K562 (cell line): Measurements from ENCODE around the gene GAA. TPM values are rescaled to one million over a fixed set of nuclear protein-coding genes. Genes with fewer than 3 reads are reported as not detected.

Experiments
- ATAC-seq: fragments of 200-7000 bp; cut with Tn5 transposase; 3 replicates; pipeline ENCODE4 v1.9.1; 2020; ENCODE audit warnings: moderate library complexity
- BruUV-seq: library from RNA; stranded (reverse); fragments of 400-500 nt; replicated peaks from 2 replicates; lab custom pipeline; 2021; lab: Mats Ljungman, UMichigan
- CTCF ChIA-PET: fragments of 300-600 bp; formaldehyde crosslinking; extraction: SDS; loops from one replicate; lab custom pipeline; 2021; ENCODE audit warnings: low intra/inter-chr PET ratio; lab: Yijun Ruan, JAX
- POLR2A ChIA-PET: fragments of 300-600, 350-650 bp; sonication (Branson Sonifier 250); formaldehyde crosslinking; extraction: SDS; loops from one replicate; lab custom pipeline; 2021; ENCODE audit warnings: antibody characterized with exemption, inconsistent platforms; lab: Yijun Ruan, JAX
- DNase-seq, 4 experiments: peaks; one replicate each; pipeline versions ENCODE4 v3.0.0 to v3.0.0-alpha.2; 2011 to 2018; ENCODE audit warnings: low spot score in 3 of 4, mixed read lengths in 3 of 4; ENCODE audit errors: extremely low read depth in 1 of 4
- FAIRE-seq: peaks from 2 replicates; lab custom pipeline; 2011; peaks lifted over from hg19 to GRCh38; lab: Jason Lieb, UNC
- H2AFZ ChIP-seq: 2 replicates; pipeline ENCODE4 v1.6.0; 2011; ENCODE audit warnings: low read depth, low read length, control low read depth, inconsistent platforms
- H3K27ac ChIP-seq: fragments of 200-600 bp; 3 replicates; pipeline ENCODE4 v1.8.0; 2011; ENCODE audit warnings: low read depth, mild to moderate bottlenecking, control low read depth, inconsistent platforms, low read length, moderate library complexity, mixed read lengths; ENCODE audit errors: extremely low read depth
- H3K27me3 ChIP-seq, 2 experiments: fragments of 300-600 bp in 1 of 2; 2 replicates in 1 of 2; 3 replicates in 1 of 2; pipeline versions ENCODE4 v1.6.0 to v1.8.0; 2011; ENCODE audit warnings: inconsistent platforms in 2 of 2, low read length in 2 of 2, mild to moderate bottlenecking in 1 of 2, mixed read lengths in 1 of 2, moderate library complexity in 1 of 2; ENCODE audit not compliant: control insufficient read depth in 2 of 2, insufficient read depth in 2 of 2
- H3K36me3 ChIP-seq: fragments of 300-600 bp; 3 replicates; pipeline ENCODE4 v1.8.0; 2011; ENCODE audit warnings: mild to moderate bottlenecking, low read length, inconsistent platforms; ENCODE audit not compliant: control insufficient read depth, insufficient read depth
- H3K4me1 ChIP-seq, 2 experiments: fragments of 200-600 bp in 1 of 2; replicated peaks in 1 of 2; 2 replicates in 1 of 2; 3 replicates in 1 of 2; pipeline versions ENCODE4 v1.5.1 to v1.8.0; 2011; ENCODE audit warnings: inconsistent platforms in 2 of 2, low read length in 2 of 2, mild to moderate bottlenecking in 1 of 2, mixed read lengths in 1 of 2, moderate library complexity in 1 of 2; ENCODE audit not compliant: control insufficient read depth in 2 of 2, insufficient read depth in 2 of 2
- H3K4me2 ChIP-seq: 2 replicates; pipeline ENCODE4 v1.6.1; 2011; ENCODE audit warnings: low read length, control low read depth, inconsistent platforms, mixed read lengths; ENCODE audit not compliant: insufficient read depth
- H3K4me3 ChIP-seq: fragments of 200-600 bp; sonication (generic), shearing (Covaris generic); 2 replicates; pipeline ENCODE4 v1.5.1; 2016; ENCODE audit warnings: control low read depth, inconsistent platforms
- H3K79me2 ChIP-seq: fragments of 200-600 bp; 3 replicates; pipeline ENCODE4 v1.8.0; 2011; ENCODE audit warnings: low read length, inconsistent platforms; ENCODE audit not compliant: control insufficient read depth, insufficient read depth
- H3K9ac ChIP-seq, 2 experiments: 2 replicates each; pipeline versions ENCODE4 v1.6.0 to v1.6.1; 2011; ENCODE audit warnings: low read depth in 2 of 2, low read length in 2 of 2, control low read depth in 1 of 2, inconsistent platforms in 1 of 2, mild to moderate bottlenecking in 1 of 2, mixed read lengths in 1 of 2; ENCODE audit not compliant: insufficient read depth in 1 of 2
- H3K9me1 ChIP-seq: one replicate; pipeline ENCODE4 v1.6.0; 2011; ENCODE audit warnings: inconsistent platforms, mild to moderate bottlenecking, low read length, moderate library complexity; ENCODE audit not compliant: control insufficient read depth, insufficient read depth
- H3K9me3 ChIP-seq: replicated peaks from 2 replicates; pipeline ENCODE4 v1.5.1; 2011; ENCODE audit warnings: low read depth, low read length, inconsistent platforms; ENCODE audit not compliant: control insufficient read depth, insufficient read depth
- H4K20me1 ChIP-seq: replicated peaks from 2 replicates; pipeline ENCODE4 v1.6.1; 2011; ENCODE audit warnings: low read length, inconsistent platforms, mixed read lengths; ENCODE audit not compliant: control insufficient read depth, insufficient read depth
- BCL6 ChIP-seq: fragments of 250-450 bp; sonication (Bioruptor Pico); IDR thresholded peaks from 2 replicates; pipeline ENCODE4 v1.4.0; 2020
- CEBPG ChIP-seq, 3 experiments: fragments of 200-800 bp in 1 of 3; sonication (Bioruptor generic) in 1 of 3; sonication (generic) in 1 of 3; formaldehyde crosslinking in 1 of 3; IDR thresholded peaks in 2 of 3; conservative IDR thresholded peaks in 1 of 3; 2 replicates each; pipeline versions ENCODE4 v1.6.1 to v1.8.0; 2016 to 2022; ENCODE audit warnings: missing compliant biosample characterization in 2 of 3, missing genetic modification characterization in 2 of 3, mild to moderate bottlenecking in 1 of 3, missing genetic modification reagents in 1 of 3
- CREB1 ChIP-seq, 2 experiments: sonication (generic) in 1 of 2; formaldehyde crosslinking in 1 of 2; IDR thresholded peaks; 2 replicates each; pipeline versions ENCODE4 v1.6.1 to v1.8.0; 2012 to 2022; ENCODE audit warnings: inconsistent platforms in 1 of 2, mild to moderate bottlenecking in 1 of 2, missing genetic modification reagents in 1 of 2, moderate library complexity in 1 of 2
- GABPA ChIP-seq: fragments of 200-800 bp; sonication (Bioruptor generic); conservative IDR thresholded peaks from 2 replicates; pipeline ENCODE4 v1.6.1; 2016; ENCODE audit warnings: low read depth, missing genetic modification characterization, missing compliant biosample characterization
- HLTF ChIP-seq: fragments of 450-650 bp; IDR thresholded peaks from 2 replicates; pipeline ENCODE4 v1.6.1; 2016
- NR2C1 ChIP-seq, 2 experiments: fragments of 450-650 bp; IDR thresholded peaks; 2 replicates each; pipeline ENCODE4 v1.6.1; 2017; ENCODE audit warnings: mild to moderate bottlenecking in 2 of 2, antibody characterized with exemption in 1 of 2, inconsistent platforms in 1 of 2, missing compliant biosample characterization in 1 of 2, missing genetic modification characterization in 1 of 2
- NRF1 ChIP-seq, 2 experiments: fragments of 450-650 bp; IDR thresholded peaks in 1 of 2; conservative IDR thresholded peaks in 1 of 2; 2 replicates each; pipeline ENCODE4 v1.6.1; 2014; ENCODE audit warnings: mild to moderate bottlenecking in 2 of 2
- SIX5 ChIP-seq, 2 experiments: IDR thresholded peaks; 2 replicates each; pipeline ENCODE4 v1.6.1; 2011; ENCODE audit warnings: low read length in 2 of 2, borderline replicate concordance in 1 of 2, low read depth in 1 of 2, mild to moderate bottlenecking in 1 of 2, moderate library complexity in 1 of 2; ENCODE audit not compliant: insufficient read depth in 1 of 2
- TFAM ChIP-seq: fragments of 250-450 bp; sonication (Bioruptor Pico); conservative IDR thresholded peaks from 2 replicates; pipeline ENCODE4 v1.5.0; 2021; ENCODE audit warnings: mild to moderate bottlenecking, moderate library complexity
- ZC3H4 ChIP-seq: sonication (generic); formaldehyde crosslinking; IDR thresholded peaks from 2 replicates; pipeline ENCODE4 v1.9.0; 2021; ENCODE audit warnings: missing genetic modification reagents, borderline replicate concordance
- WGBS: fragments of 100-300 bp; shearing (Covaris generic); methylation state at CpG from one replicate; pipeline ENCODE4 v1.1.6; 2016; ENCODE audit warnings: low coverage, mixed read lengths; ENCODE audit not compliant: insufficient coverage; ENCODE audit errors: missing lambda C conversion rate; 5-methylcytosine and 5-hydroxymethylcytosine counted together
- in situ Hi-C: fragments of 300-500 bp; cut with MboI; formaldehyde crosslinking; loops from 4 replicates; pipeline ENCODE4 v1.15.0; 2018; ENCODE audit warnings: inconsistent platforms, mixed read lengths
- intact Hi-C: fragments of 100-400 bp; cut with micrococcal nuclease; formaldehyde crosslinking; loops from 2 replicates; pipeline ENCODE4 v1.14.2; 2022
- polyA plus RNA-seq, 8 experiments: library from polyadenylated mRNA; depleted of rRNA in 4 of 8; stranded (reverse) in 5 of 8; unstranded in 3 of 8; fragments of >200 nt; fragmentation: Nextera tagmentation in 2 of 8; fragmentation: Illumina TruSeq in 1 of 8; extraction: Ambion mirVana in 2 of 8; extraction: Trizol in 1 of 8; gene quantifications; 2 replicates each; pipeline versions ENCODE4 v1.2.1 to v1.2.3, GENCODE V29; 2011 to 2014; ENCODE audit warnings: inconsistent platforms in 1 of 8, missing spikeins in 1 of 8
- total RNA-seq, 7 experiments: library from RNA; depleted of rRNA in 6 of 7; stranded (reverse); fragments of >200 nt in 6 of 7; fragmentation: Illumina TruSeq in 2 of 7; extraction: Trizol in 2 of 7; gene quantifications; 2 replicates each; pipeline versions ENCODE4 v1.2.1 to v1.2.3, GENCODE V29; 2011 to 2021; ENCODE audit warnings: low replicate concordance in 1 of 7
- TF ChIP-seq, protein P1 (sequence below): sonication (generic); formaldehyde crosslinking; IDR thresholded peaks from 2 replicates; pipeline ENCODE4 v1.8.0; 2022; ENCODE audit warnings: mild to moderate bottlenecking, missing genetic modification reagents, borderline replicate concordance
- TF ChIP-seq, protein P2 (sequence below): sonication (generic); formaldehyde crosslinking; IDR thresholded peaks from 2 replicates; pipeline ENCODE4 v1.8.0; 2022; ENCODE audit warnings: mild to moderate bottlenecking, missing genetic modification reagents
- TF ChIP-seq, protein P3 (sequence below): sonication (generic); formaldehyde crosslinking; IDR thresholded peaks from 2 replicates; pipeline ENCODE4 v1.8.0; 2022; ENCODE audit warnings: mild to moderate bottlenecking, low read depth, missing genetic modification reagents

Gene GAA
- total and polyA plus RNA-seq, 9 of the 15 experiments (the other 6 are each of a cell fraction or from before 2014, with no cell fraction given): 0.15 to 6.4 (median 1.7) TPM

DNA sequence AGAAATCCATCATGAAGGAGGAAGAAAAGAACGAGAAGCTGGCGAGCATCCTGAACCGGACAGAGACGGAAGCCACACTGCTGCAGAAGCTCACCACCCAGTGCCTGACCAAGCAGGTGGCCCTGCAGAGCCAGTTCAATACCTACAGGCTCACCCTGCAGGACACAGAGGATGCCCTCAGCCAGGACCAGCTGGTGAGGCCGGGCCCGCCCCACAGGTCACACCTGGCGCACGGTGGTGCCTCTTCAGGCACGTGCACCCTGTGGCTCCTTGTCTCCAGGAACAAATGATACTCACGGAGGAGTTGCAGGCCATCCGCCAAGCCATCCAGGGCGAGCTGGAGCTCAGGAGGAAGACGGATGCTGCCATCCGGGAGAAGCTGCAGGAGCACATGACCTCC lies 19.8 kb upstream of the GAA start:
- H3K9me1 ChIP-seq: no peaks in the 10 kb centered on the region
- no peaks in the 10 kb centered on the region for H3K9me3 ChIP-seq
- in situ Hi-C loops: no loop called here
- peaks cover 33 to 58% of the 10 kb centered on the region in 2 experiments for H3K27me3 ChIP-seq
- ChIA-PET POLR2A (interaction anchor here (0.7 kb wide), 2 partner anchors 12 to 109 kb away, joined by 3 to 4 read pairs; no protein-coding TSS in a partner anchor), CTCF (no interaction called here)
- no peak overlapping the region for H3K9ac ChIP-seq
- intact Hi-C loops: loop anchor here (5.0 kb wide), 1 partner anchor 111 kb away; no protein-coding TSS in a partner anchor
- no peak overlapping the region for H3K4me2 ChIP-seq
- no peaks in the 10 kb centered on the region for H3K79me2 ChIP-seq
- no peak overlapping the region for H2AFZ ChIP-seq
- peaks cover 5% of the 10 kb centered on the region for H4K20me1 ChIP-seq
- 5% methylated on average over 11 of the region's 14 CpGs for WGBS
- FAIRE-seq: no peak
- no peak for DNase-seq
- TF ChIP-seq, protein P1, sequence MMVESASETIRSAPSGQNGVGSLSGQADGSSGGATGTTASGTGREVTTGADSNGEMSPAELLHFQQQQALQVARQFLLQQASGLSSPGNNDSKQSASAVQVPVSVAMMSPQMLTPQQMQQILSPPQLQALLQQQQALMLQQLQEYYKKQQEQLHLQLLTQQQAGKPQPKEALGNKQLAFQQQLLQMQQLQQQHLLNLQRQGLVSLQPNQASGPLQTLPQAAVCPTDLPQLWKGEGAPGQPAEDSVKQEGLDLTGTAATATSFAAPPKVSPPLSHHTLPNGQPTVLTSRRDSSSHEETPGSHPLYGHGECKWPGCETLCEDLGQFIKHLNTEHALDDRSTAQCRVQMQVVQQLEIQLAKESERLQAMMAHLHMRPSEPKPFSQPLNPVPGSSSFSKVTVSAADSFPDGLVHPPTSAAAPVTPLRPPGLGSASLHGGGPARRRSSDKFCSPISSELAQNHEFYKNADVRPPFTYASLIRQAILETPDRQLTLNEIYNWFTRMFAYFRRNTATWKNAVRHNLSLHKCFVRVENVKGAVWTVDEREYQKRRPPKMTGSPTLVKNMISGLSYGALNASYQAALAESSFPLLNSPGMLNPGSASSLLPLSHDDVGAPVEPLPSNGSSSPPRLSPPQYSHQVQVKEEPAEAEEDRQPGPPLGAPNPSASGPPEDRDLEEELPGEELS (CRISPR knock-in tag): no peak
- no peak for TF ChIP-seq NRF1 (conservative IDR thresholded peaks at IDR 0.05 in 1 of 2, IDR thresholded peaks at IDR 0.05 in 1 of 2)
- no peak for TF ChIP-seq ZC3H4
- no peak for TF ChIP-seq CEBPG (CRISPR knock-in tag; IDR thresholded peaks at IDR 0.05)
- no peak for TF ChIP-seq CEBPG (tag; conservative IDR thresholded peaks at IDR 0.05 in 1 of 2, IDR thresholded peaks at IDR 0.05 in 1 of 2)
- TF ChIP-seq HLTF: no peak
- no peak for TF ChIP-seq BCL6 (CRISPR knock-in tag)
- no peak for TF ChIP-seq SIX5 (IDR thresholded peaks at IDR 0.05; ENCODE audit: borderline replicate concordance in 1 of 2, insufficient read depth in 1 of 2, low read depth in 1 of 2, low read length in 2 of 2)
- TF ChIP-seq, protein P2, sequence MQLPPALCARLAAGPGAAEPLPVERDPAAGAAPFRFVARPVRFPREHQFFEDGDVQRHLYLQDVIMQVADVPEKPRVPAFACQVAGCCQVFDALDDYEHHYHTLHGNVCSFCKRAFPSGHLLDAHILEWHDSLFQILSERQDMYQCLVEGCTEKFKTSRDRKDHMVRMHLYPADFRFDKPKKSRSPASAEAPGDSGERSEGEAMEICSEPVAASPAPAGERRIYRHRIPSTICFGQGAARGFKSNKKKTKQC (CRISPR knock-in tag): no peak
- no peak for TF ChIP-seq NR2C1 (IDR thresholded peaks at IDR 0.05)
- no peak for TF ChIP-seq NR2C1 (tag; IDR thresholded peaks at IDR 0.05)
- TF ChIP-seq, protein P3, sequence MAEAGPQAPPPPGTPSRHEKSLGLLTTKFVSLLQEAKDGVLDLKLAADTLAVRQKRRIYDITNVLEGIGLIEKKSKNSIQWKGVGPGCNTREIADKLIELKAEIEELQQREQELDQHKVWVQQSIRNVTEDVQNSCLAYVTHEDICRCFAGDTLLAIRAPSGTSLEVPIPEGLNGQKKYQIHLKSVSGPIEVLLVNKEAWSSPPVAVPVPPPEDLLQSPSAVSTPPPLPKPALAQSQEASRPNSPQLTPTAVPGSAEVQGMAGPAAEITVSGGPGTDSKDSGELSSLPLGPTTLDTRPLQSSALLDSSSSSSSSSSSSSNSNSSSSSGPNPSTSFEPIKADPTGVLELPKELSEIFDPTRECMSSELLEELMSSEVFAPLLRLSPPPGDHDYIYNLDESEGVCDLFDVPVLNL: no peak
- no peak for TF ChIP-seq TFAM (CRISPR knock-in tag)
- TF ChIP-seq GABPA (tag): no peak
- TF ChIP-seq CREB1 (IDR thresholded peaks at IDR 0.05): no peak
- TF ChIP-seq CREB1 (CRISPR knock-in tag; IDR thresholded peaks at IDR 0.05): no peak
- BruUV-seq: no TSS peak
- ATAC-seq: no peak
- no peaks in the 10 kb centered on the region for H3K36me3 ChIP-seq
- no peak overlapping the region for H3K27ac ChIP-seq
- peaks cover 0 to 7% of the 10 kb centered on the region in 2 experiments; a peak in 1 of 5 replicates for H3K4me1 ChIP-seq
- no peak overlapping the region for H3K4me3 ChIP-seq
